Measurements from ENCODE around the gene SLC30A4.
A peak's percentile ranks its signal among the peaks of the same experiment; 100 is the strongest.

Gene SLC30A4

GRCh38 chr15:45522328-45523165 is at the start of gene SLC30A4:
TSS of gene SLC30A4 (minus strand) at chr15:45522755. CDS start at chr15:45522354, 401 bp downstream.
- TF ChIP-seq ZNF274 (IDR thresholded peaks at IDR 0.05; ENCODE audit: low read depth, low read length) (no peak), SUZ12 (IDR thresholded peaks at IDR 0.05; ENCODE audit: extremely low read depth, insufficient read depth, insufficient read length) (peak; percentile 55), YY1 (IDR thresholded peaks at IDR 0.05; ENCODE audit: insufficient read depth, insufficient read length) (no peak)
- peaks cover 49% of the 10 kb centered on the region for H3K27me3 ChIP-seq (ENCODE audit: insufficient read depth, insufficient read length)
- no peak for DNase-seq (ENCODE audit: low read depth, low spot score)
- H3K4me1 ChIP-seq (ENCODE audit: insufficient read depth, insufficient read length): no peaks in the 10 kb centered on the region
- peak within 1 kb of the TSS; percentile 49 for H3K4me3 ChIP-seq (ENCODE audit: insufficient read length, low read depth)
- no peaks in the 10 kb centered on the region for H3K9me3 ChIP-seq (ENCODE audit: insufficient read depth, low read length)
- H3K9ac ChIP-seq (ENCODE audit: insufficient read length, low read depth): peak within 1 kb of the TSS; percentile 81
- H3K36me3 ChIP-seq (ENCODE audit: insufficient read depth, insufficient read length, low read length): no peaks in the 10 kb centered on the region

GRCh38 chr15:45555934-45556608 is 33.5 kb upstream of the SLC30A4 start:
- no peaks in the 10 kb centered on the region for H3K27me3 ChIP-seq (ENCODE audit: insufficient read depth, insufficient read length)
- TF ChIP-seq SUZ12 (IDR thresholded peaks at IDR 0.05; ENCODE audit: extremely low read depth, insufficient read depth, insufficient read length) (no peak), YY1 (IDR thresholded peaks at IDR 0.05; ENCODE audit: insufficient read depth, insufficient read length) (no peak), ZNF274 (IDR thresholded peaks at IDR 0.05; ENCODE audit: low read depth, low read length) (no peak)
- H3K9me3 ChIP-seq (ENCODE audit: insufficient read depth, low read length): no peaks in the 10 kb centered on the region
- no peaks in the 10 kb centered on the region for H3K4me1 ChIP-seq (ENCODE audit: insufficient read depth, insufficient read length)
- no peaks in the 10 kb centered on the region for H3K36me3 ChIP-seq (ENCODE audit: insufficient read depth, insufficient read length, low read length)
- H3K4me3 ChIP-seq (ENCODE audit: insufficient read length, low read depth): no peak overlapping the region
- no peak for DNase-seq (ENCODE audit: low read depth, low spot score)
- no peak overlapping the region for H3K9ac ChIP-seq (ENCODE audit: insufficient read length, low read depth)

GRCh38 chr15:45551676-45552075 is 29.1 kb upstream of the SLC30A4 start:
- Histone ChIP-seq H3K27me3 (ENCODE audit: insufficient read depth, insufficient read length) (no peaks in the 10 kb centered on the region), H3K9ac (ENCODE audit: insufficient read length, low read depth) (no peak overlapping the region), H3K4me1 (ENCODE audit: insufficient read depth, insufficient read length) (no peaks in the 10 kb centered on the region), H3K4me3 (ENCODE audit: insufficient read length, low read depth) (no peak overlapping the region), H3K9me3 (ENCODE audit: insufficient read depth, low read length) (no peaks in the 10 kb centered on the region), H3K36me3 (ENCODE audit: insufficient read depth, insufficient read length, low read length) (no peaks in the 10 kb centered on the region)
- no peak for TF ChIP-seq SUZ12 (IDR thresholded peaks at IDR 0.05; ENCODE audit: extremely low read depth, insufficient read depth, insufficient read length)
- no peak for TF ChIP-seq YY1 (IDR thresholded peaks at IDR 0.05; ENCODE audit: insufficient read depth, insufficient read length)
- TF ChIP-seq ZNF274 (IDR thresholded peaks at IDR 0.05; ENCODE audit: low read depth, low read length): no peak
- no peak for DNase-seq (ENCODE audit: low read depth, low spot score)

- Histone ChIP-seq H3K27me3 (ENCODE audit: insufficient read depth, insufficient read length) (no peaks in the 10 kb centered on the region), H3K9me3 (ENCODE audit: insufficient read depth, low read length) (no peaks in the 10 kb centered on the region), H3K4me1 (ENCODE audit: insufficient read depth, insufficient read length) (no peaks in the 10 kb centered on the region), H3K4me3 (ENCODE audit: insufficient read length, low read depth) (no peak overlapping the region), H3K36me3 (ENCODE audit: insufficient read depth, insufficient read length, low read length) (no peaks in the 10 kb centered on the region), H3K9ac (ENCODE audit: insufficient read length, low read depth) (no peak overlapping the region)
- TF ChIP-seq SUZ12 (IDR thresholded peaks at IDR 0.05; ENCODE audit: extremely low read depth, insufficient read depth, insufficient read length) (no peak), YY1 (IDR thresholded peaks at IDR 0.05; ENCODE audit: insufficient read depth, insufficient read length) (no peak), ZNF274 (IDR thresholded peaks at IDR 0.05; ENCODE audit: low read depth, low read length) (no peak)
- DNase-seq (ENCODE audit: low read depth, low spot score): no peak
Measured at GRCh38 chr15:45550436-45550835, 27.9 kb upstream of the SLC30A4 start.

- H3K4me3 ChIP-seq (ENCODE audit: insufficient read length, low read depth): no peak overlapping the region
- TF ChIP-seq SUZ12 (IDR thresholded peaks at IDR 0.05; ENCODE audit: extremely low read depth, insufficient read depth, insufficient read length): no peak
- TF ChIP-seq YY1 (IDR thresholded peaks at IDR 0.05; ENCODE audit: insufficient read depth, insufficient read length): no peak
- TF ChIP-seq ZNF274 (IDR thresholded peaks at IDR 0.05; ENCODE audit: low read depth, low read length): no peak
- H3K9me3 ChIP-seq (ENCODE audit: insufficient read depth, low read length): no peaks in the 10 kb centered on the region
- no peaks in the 10 kb centered on the region for H3K27me3 ChIP-seq (ENCODE audit: insufficient read depth, insufficient read length)
- H3K36me3 ChIP-seq (ENCODE audit: insufficient read depth, insufficient read length, low read length): no peaks in the 10 kb centered on the region
- H3K4me1 ChIP-seq (ENCODE audit: insufficient read depth, insufficient read length): no peaks in the 10 kb centered on the region
- H3K9ac ChIP-seq (ENCODE audit: insufficient read length, low read depth): no peak overlapping the region
- DNase-seq (ENCODE audit: low read depth, low spot score): no peak
Measured at GRCh38 chr15:45549541-45550220, 27.1 kb upstream of the SLC30A4 start.

GRCh38 chr15:45548753-45549520 is 26.4 kb upstream of the SLC30A4 start:
- Histone ChIP-seq H3K4me1 (ENCODE audit: insufficient read depth, insufficient read length) (no peaks in the 10 kb centered on the region), H3K9ac (ENCODE audit: insufficient read length, low read depth) (no peak overlapping the region), H3K4me3 (ENCODE audit: insufficient read length, low read depth) (no peak overlapping the region), H3K27me3 (ENCODE audit: insufficient read depth, insufficient read length) (no peaks in the 10 kb centered on the region), H3K9me3 (ENCODE audit: insufficient read depth, low read length) (no peaks in the 10 kb centered on the region), H3K36me3 (ENCODE audit: insufficient read depth, insufficient read length, low read length) (no peaks in the 10 kb centered on the region)
- no peak for TF ChIP-seq SUZ12 (IDR thresholded peaks at IDR 0.05; ENCODE audit: extremely low read depth, insufficient read depth, insufficient read length)
- TF ChIP-seq YY1 (IDR thresholded peaks at IDR 0.05; ENCODE audit: insufficient read depth, insufficient read length): no peak
- no peak for TF ChIP-seq ZNF274 (IDR thresholded peaks at IDR 0.05; ENCODE audit: low read depth, low read length)
- no peak for DNase-seq (ENCODE audit: low read depth, low spot score)
